K562 (cell line): Measurements from ENCODE around the gene FIBP. TPM values are rescaled to one million over a fixed set of nuclear protein-coding genes. Genes with fewer than 3 reads are reported as not detected.

Experiments
- BCOR ChIP-seq: fragments of 450-650 bp; IDR thresholded peaks from 2 replicates; pipeline ENCODE4 v1.6.1; 2016
- CAMTA2 ChIP-seq: fragments of 250-450 bp; sonication (Bioruptor Pico); conservative IDR thresholded peaks from 2 replicates; pipeline ENCODE4 v1.5.1; 2022
- CBFB ChIP-seq: sonication (generic); formaldehyde crosslinking; IDR thresholded peaks from 2 replicates; pipeline ENCODE4 v1.4.0; 2020; ENCODE audit warnings: mild to moderate bottlenecking, missing genetic modification reagents
- CBX1 ChIP-seq: sonication (generic); IDR thresholded peaks from 2 replicates; pipeline ENCODE4 v1.6.1; 2016; ENCODE audit warnings: antibody characterized with exemption, low read depth, mild to moderate bottlenecking
- CBX3 ChIP-seq, 2 experiments: IDR thresholded peaks; 1 replicate in 1 of 2; 2 replicates in 1 of 2; pipeline ENCODE4 v1.6.1; 2012; ENCODE audit warnings: inconsistent platforms in 2 of 2, low read length in 2 of 2, borderline replicate concordance in 1 of 2, control low read depth in 1 of 2
- CHD4 ChIP-seq: fragments of 200-600 bp; sonication (generic); IDR thresholded peaks from 3 replicates; pipeline ENCODE4 v1.6.1; 2012; ENCODE audit warnings: low read depth, mild to moderate bottlenecking, mixed read lengths, low read length, inconsistent platforms; ENCODE audit not compliant: insufficient read depth, insufficient replicate concordance, poor library complexity, severe bottlenecking
- ERF ChIP-seq: fragments of 450-650 bp; formaldehyde crosslinking; IDR thresholded peaks from 2 replicates; pipeline ENCODE4 v1.4.0; 2020; ENCODE audit warnings: mild to moderate bottlenecking, mixed read lengths
- HCFC1 ChIP-seq: IDR thresholded peaks from 2 replicates; pipeline ENCODE4 v1.6.1; 2012; ENCODE audit warnings: low read depth, low read length, improper control_type of control experiment
- NFE2L1 ChIP-seq: fragments of 450-650 bp; IDR thresholded peaks from 2 replicates; pipeline ENCODE4 v1.6.1; 2016; ENCODE audit warnings: missing genetic modification characterization, low read depth, mild to moderate bottlenecking, missing compliant biosample characterization, moderate library complexity, borderline replicate concordance
- PPARD ChIP-seq: fragments of 250-450 bp; sonication (Bioruptor Pico); IDR thresholded peaks from 2 replicates; pipeline ENCODE4 v1.8.0; 2022; ENCODE audit warnings: inconsistent platforms, mild to moderate bottlenecking, moderate library complexity
- PREB ChIP-seq: sonication (generic); formaldehyde crosslinking; IDR thresholded peaks from 2 replicates; pipeline ENCODE4 v1.8.1; 2023; ENCODE audit warnings: mild to moderate bottlenecking, missing genetic modification reagents
- PTRF ChIP-seq: fragments of 450-650 bp; IDR thresholded peaks from 2 replicates; pipeline ENCODE4 v1.6.1; 2016; ENCODE audit warnings: mild to moderate bottlenecking, missing genetic modification characterization, missing compliant biosample characterization
- PYGO2 ChIP-seq: fragments of 450-650 bp; IDR thresholded peaks from 2 replicates; pipeline ENCODE4 v1.6.1; 2016; ENCODE audit warnings: mild to moderate bottlenecking, missing genetic modification characterization, moderate library complexity, missing compliant biosample characterization
- SAFB ChIP-seq: fragments of 200-400 bp; formaldehyde crosslinking; IDR thresholded peaks from 2 replicates; pipeline ENCODE4 v1.6.1; 2017; ENCODE audit warnings: low read depth, low read length, borderline replicate concordance
- SLC30A9 ChIP-seq: fragments of 250-450 bp; sonication (Bioruptor Pico); IDR thresholded peaks from 2 replicates; pipeline ENCODE4 v1.8.0; 2022; ENCODE audit warnings: mild to moderate bottlenecking, moderate library complexity
- STAT5B ChIP-seq: fragments of 250-450 bp; sonication (Bioruptor Pico); IDR thresholded peaks from 2 replicates; pipeline ENCODE4 v1.8.0; 2021; ENCODE audit warnings: mild to moderate bottlenecking, inconsistent platforms
- TAL1 ChIP-seq: fragments of 450-650 bp; IDR thresholded peaks from 2 replicates; pipeline ENCODE4 v1.6.1; 2016; ENCODE audit warnings: mild to moderate bottlenecking
- THAP12 ChIP-seq: fragments of 250-450 bp; sonication (Bioruptor Pico); IDR thresholded peaks from 2 replicates; pipeline ENCODE4 v1.9.0; 2021; ENCODE audit warnings: mild to moderate bottlenecking, inconsistent platforms
- THAP7 ChIP-seq: fragments of 250-450 bp; sonication (Bioruptor Pico); IDR thresholded peaks from 2 replicates; pipeline ENCODE4 v1.5.0; 2021
- THRAP3 ChIP-seq: fragments of 450-650 bp; IDR thresholded peaks from 2 replicates; pipeline ENCODE4 v1.6.1; 2016; ENCODE audit warnings: mild to moderate bottlenecking, inconsistent platforms, borderline replicate concordance
- ZFP1 ChIP-seq: fragments of 450-650 bp; formaldehyde crosslinking; IDR thresholded peaks from 2 replicates; pipeline ENCODE4 v1.4.0; 2020; ENCODE audit warnings: mild to moderate bottlenecking, mixed read lengths
- polyA plus RNA-seq, 8 experiments: library from polyadenylated mRNA; depleted of rRNA in 4 of 8; stranded (reverse) in 5 of 8; unstranded in 3 of 8; fragments of >200 nt; fragmentation: Nextera tagmentation in 2 of 8; fragmentation: Illumina TruSeq in 1 of 8; extraction: Ambion mirVana in 2 of 8; extraction: Trizol in 1 of 8; gene quantifications; 2 replicates each; pipeline versions ENCODE4 v1.2.1 to v1.2.3, GENCODE V29; 2011 to 2014; ENCODE audit warnings: inconsistent platforms in 1 of 8, missing spikeins in 1 of 8
- total RNA-seq, 7 experiments: library from RNA; depleted of rRNA in 6 of 7; stranded (reverse); fragments of >200 nt in 6 of 7; fragmentation: Illumina TruSeq in 2 of 7; extraction: Trizol in 2 of 7; gene quantifications; 2 replicates each; pipeline versions ENCODE4 v1.2.1 to v1.2.3, GENCODE V29; 2011 to 2021; ENCODE audit warnings: low replicate concordance in 1 of 7
- TF ChIP-seq, protein P1 (sequence below), 3 experiments: fragments of 200-800 bp in 1 of 3; sonication (Bioruptor generic) in 1 of 3; sonication (generic) in 1 of 3; formaldehyde crosslinking in 1 of 3; IDR thresholded peaks; 2 replicates each; pipeline versions ENCODE4 v1.6.1 to v1.8.0; 2016 to 2022; ENCODE audit warnings: mild to moderate bottlenecking in 2 of 3, missing compliant biosample characterization in 2 of 3, missing genetic modification characterization in 2 of 3, missing genetic modification reagents in 1 of 3

FIBP gene
- total and polyA plus RNA-seq, 9 of the 15 experiments (the other 6 are each of a cell fraction or from before 2014, with no cell fraction given): 41.2 to 79.2 (median 48.6) TPM

DNA sequence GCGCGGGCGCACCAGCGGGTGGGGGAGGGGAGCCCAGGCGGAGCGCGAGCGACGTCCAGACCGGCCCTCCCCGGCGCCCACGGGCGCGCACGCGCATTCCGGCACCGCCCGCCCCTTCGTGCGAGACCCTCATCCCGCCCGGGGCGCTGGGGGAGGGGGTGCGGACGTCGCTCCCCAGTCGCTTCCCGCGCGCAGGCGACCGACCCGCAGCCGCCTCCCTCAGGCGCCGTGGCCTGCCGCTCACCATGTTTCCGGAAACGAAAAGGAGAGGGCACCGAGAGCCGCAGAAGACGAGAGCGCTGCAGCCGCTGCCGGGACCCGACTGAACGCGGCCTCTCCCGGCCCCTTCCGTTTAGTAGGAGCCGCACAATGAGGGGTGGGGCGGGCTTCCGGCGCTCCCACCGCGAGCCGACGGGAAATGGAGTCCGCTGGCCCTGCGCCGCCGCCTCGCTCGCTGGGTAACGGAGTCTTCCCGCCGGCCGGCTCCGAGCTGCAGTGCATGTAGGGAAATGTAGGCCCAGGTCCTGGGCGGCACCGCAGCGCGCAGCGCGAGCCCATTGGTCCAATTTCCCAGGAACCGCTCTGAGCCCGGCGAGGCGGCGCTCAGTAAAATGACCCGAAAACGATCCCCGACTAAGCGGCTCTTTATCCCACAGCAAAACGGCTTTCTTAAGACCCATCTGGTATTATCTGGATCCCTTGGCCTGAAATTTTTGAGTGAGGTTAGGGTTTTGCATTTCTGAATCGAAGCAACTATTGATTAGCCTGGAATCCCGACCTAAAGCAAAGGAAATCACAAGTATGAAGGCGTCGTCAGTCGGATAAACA, 30.2 kb downstream of the FIBP start, which contains the start of gene CFL1 (continued):
- TF ChIP-seq BCOR (no peak), TAL1 (no peak), CBX1 (peak; percentile 90), CAMTA2 (CRISPR knock-in tag) (no peak; the same call in 1 of the 2 replicates), THRAP3 (no peak), SAFB (no peak), ZFP1 (CRISPR knock-in tag) (no peak), THAP12 (CRISPR knock-in tag) (peak; percentile 61; the same call in 1 of the 2 replicates), THAP7 (CRISPR knock-in tag) (no peak), PYGO2 (tag) (no peak), PREB (CRISPR knock-in tag) (0 out of 2 replicates have a peak, but pooled peaks have one; percentile 74), NFE2L1 (tag) (no peak), SLC30A9 (CRISPR knock-in tag) (no peak), CBFB (no peak), HCFC1 (peak; percentile 99), PPARD (CRISPR knock-in tag) (no peak), PTRF (tag) (no peak), ERF (CRISPR knock-in tag) (peak; percentile 74), STAT5B (CRISPR knock-in tag) (no peak), CBX3 (IDR thresholded peaks at IDR 0.05; ENCODE audit: borderline replicate concordance in 1 of 2, low read length in 2 of 2) (no peak), CHD4 (no peak)
- TF ChIP-seq, protein P1, sequence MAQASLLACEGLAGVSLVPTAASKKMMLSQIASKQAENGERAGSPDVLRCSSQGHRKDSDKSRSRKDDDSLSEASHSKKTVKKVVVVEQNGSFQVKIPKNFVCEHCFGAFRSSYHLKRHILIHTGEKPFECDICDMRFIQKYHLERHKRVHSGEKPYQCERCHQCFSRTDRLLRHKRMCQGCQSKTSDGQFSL (CRISPR knock-in tag; IDR thresholded peaks at IDR 0.05): peak; percentile 20; the same call in 1 of the 2 replicates
- TF ChIP-seq, protein P1 (tag; IDR thresholded peaks at IDR 0.05): no peak
